ENCODE measurements around the gene PTP4A2.

- TF ChIP-seq POLR2AphosphoS5 (IDR thresholded peaks at IDR 0.05) = no peak
- no peak for TF ChIP-seq POLR2A (IDR thresholded peaks at IDR 0.05)
These were observed 32.7 kb upstream of the PTP4A2 start for GRCh38 chr1:31970873-31971272.
